Measurements from ENCODE around the gene PPFIBP1.

DNA sequence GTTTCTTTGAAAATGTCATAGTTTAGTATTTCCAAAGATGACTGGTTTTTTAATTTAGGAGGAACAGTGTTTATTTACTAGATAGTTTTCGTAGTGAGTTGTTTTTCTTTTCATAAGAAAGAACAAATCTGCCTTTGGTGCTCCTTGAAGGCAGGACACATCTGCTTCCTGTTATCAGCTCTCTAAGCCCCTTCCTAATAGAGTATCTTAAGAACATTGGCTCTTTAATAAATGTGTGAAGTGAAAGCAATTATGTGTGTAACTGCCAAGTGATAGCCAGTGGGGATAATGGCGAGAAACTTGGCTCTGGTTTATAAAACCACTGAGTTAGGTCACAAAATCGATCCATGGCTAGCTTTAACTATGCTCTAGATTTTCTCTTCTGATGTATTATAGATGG lies 23.5 kb upstream of the PPFIBP1 start:
- no peak for TF ChIP-seq EZH2 (IDR thresholded peaks at IDR 0.05; ENCODE audit: borderline replicate concordance, insufficient read depth, low read depth, low read length, poor library complexity, severe bottlenecking)
- TF ChIP-seq, protein P1, sequence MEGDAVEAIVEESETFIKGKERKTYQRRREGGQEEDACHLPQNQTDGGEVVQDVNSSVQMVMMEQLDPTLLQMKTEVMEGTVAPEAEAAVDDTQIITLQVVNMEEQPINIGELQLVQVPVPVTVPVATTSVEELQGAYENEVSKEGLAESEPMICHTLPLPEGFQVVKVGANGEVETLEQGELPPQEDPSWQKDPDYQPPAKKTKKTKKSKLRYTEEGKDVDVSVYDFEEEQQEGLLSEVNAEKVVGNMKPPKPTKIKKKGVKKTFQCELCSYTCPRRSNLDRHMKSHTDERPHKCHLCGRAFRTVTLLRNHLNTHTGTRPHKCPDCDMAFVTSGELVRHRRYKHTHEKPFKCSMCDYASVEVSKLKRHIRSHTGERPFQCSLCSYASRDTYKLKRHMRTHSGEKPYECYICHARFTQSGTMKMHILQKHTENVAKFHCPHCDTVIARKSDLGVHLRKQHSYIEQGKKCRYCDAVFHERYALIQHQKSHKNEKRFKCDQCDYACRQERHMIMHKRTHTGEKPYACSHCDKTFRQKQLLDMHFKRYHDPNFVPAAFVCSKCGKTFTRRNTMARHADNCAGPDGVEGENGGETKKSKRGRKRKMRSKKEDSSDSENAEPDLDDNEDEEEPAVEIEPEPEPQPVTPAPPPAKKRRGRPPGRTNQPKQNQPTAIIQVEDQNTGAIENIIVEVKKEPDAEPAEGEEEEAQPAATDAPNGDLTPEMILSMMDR (IDR thresholded peaks at IDR 0.05): no peak
